ENCODE data around the gene RETREG1. TPM values are rescaled to one million over a fixed set of nuclear protein-coding genes. Genes with fewer than 3 reads are reported as not detected.

The RETREG1 gene
- total RNA-seq, 6 donors from 2014 or later: 17.6 to 50.2 (median 28.3) TPM

- WGBS, 2 donors: 84 to 91% methylated on average over 8 of the region's 8 CpGs
- Histone ChIP-seq H3K9me3 (no peaks in the 10 kb centered on the region), H3K4me1 (no peaks in the 10 kb centered on the region), H3K27me3 (no peaks in the 10 kb centered on the region), H3K4me3 (no peak overlapping the region), H3K27ac (no peak overlapping the region), H3K36me3 (no peaks in the 10 kb centered on the region)
- ATAC-seq (ENCODE audit: low FRiP score in 2 of 2): no peak
- no peak for DNase-seq
- no peak for TF ChIP-seq EP300 (IDR thresholded peaks at IDR 0.05)
- no peak for TF ChIP-seq POLR2AphosphoS5 (IDR thresholded peaks at IDR 0.05)
- TF ChIP-seq CTCF (IDR thresholded peaks at IDR 0.05): no peak
- TF ChIP-seq POLR2A (IDR thresholded peaks at IDR 0.05): no peak
Measured at GRCh38 chr5:16554110-16554509, 62.7 kb downstream of the RETREG1 start.

- DNase-seq (peak in 1 of 2 donors; percentile 70), ATAC-seq (ENCODE audit: low FRiP score in 2 of 2) (peak; percentile 77 to 84)
- no peak for TF ChIP-seq POLR2A (IDR thresholded peaks at IDR 0.05)
- peak in 5 of 6 experiments; percentile 56 to 65 (median 60) for TF ChIP-seq CTCF (IDR thresholded peaks at IDR 0.05)
- Histone ChIP-seq H3K4me3 (no peak overlapping the region), H3K27ac (no peak overlapping the region), H3K27me3 (no peaks in the 10 kb centered on the region), H3K36me3 (no peaks in the 10 kb centered on the region), H3K4me1 (no peaks in the 10 kb centered on the region), H3K9me3 (no peaks in the 10 kb centered on the region)
- WGBS, 2 donors: 38 to 45% methylated on average over 7 of the region's 7 CpGs
Measured at GRCh38 chr5:16552666-16553343, 64.0 kb downstream of the RETREG1 start.

- Histone ChIP-seq H3K9me3 (no peaks in the 10 kb centered on the region), H3K4me1 (no peaks in the 10 kb centered on the region), H3K27me3 (no peaks in the 10 kb centered on the region), H3K4me3 (no peak overlapping the region), H3K27ac (no peak overlapping the region), H3K36me3 (no peaks in the 10 kb centered on the region)
- DNase-seq (no peak), ATAC-seq (ENCODE audit: low FRiP score in 2 of 2) (no peak)
- TF ChIP-seq POLR2A (IDR thresholded peaks at IDR 0.05) (no peak), EP300 (IDR thresholded peaks at IDR 0.05) (no peak)
- WGBS, 2 donors: 81 to 82% methylated on average over 2 of the region's 2 CpGs
Measured at GRCh38 chr5:16551628-16552027, 65.2 kb downstream of the RETREG1 start.

GRCh38 chr5:16550316-16550952 is 66.4 kb downstream of the RETREG1 start:
- H3K4me1 ChIP-seq: no peaks in the 10 kb centered on the region
- H3K27me3 ChIP-seq: no peaks in the 10 kb centered on the region
- H3K9me3 ChIP-seq: no peaks in the 10 kb centered on the region
- H3K27ac ChIP-seq: no peak overlapping the region
- H3K36me3 ChIP-seq: no peaks in the 10 kb centered on the region
- no peak overlapping the region for H3K4me3 ChIP-seq
- TF ChIP-seq EP300 (IDR thresholded peaks at IDR 0.05) (no peak), POLR2AphosphoS5 (IDR thresholded peaks at IDR 0.05) (no peak), CTCF (IDR thresholded peaks at IDR 0.05) (peak; percentile 23 to 64 (median 54)), POLR2A (IDR thresholded peaks at IDR 0.05) (no peak)
- ATAC-seq (ENCODE audit: low FRiP score in 2 of 2) (peak in 1 of 2 donors; percentile 47), DNase-seq (peak in 1 of 2 donors; percentile 42)
- WGBS, 2 donors: 66 to 77% methylated on average over 7 of the region's 7 CpGs

- Histone ChIP-seq H3K36me3 (no peaks in the 10 kb centered on the region), H3K4me3 (no peak overlapping the region), H3K9me3 (no peaks in the 10 kb centered on the region), H3K27me3 (no peaks in the 10 kb centered on the region), H3K4me1 (no peaks in the 10 kb centered on the region), H3K27ac (no peak overlapping the region)
- 83 to 86% methylated on average over 5 of the region's 5 CpGs for WGBS, 2 donors
- no peak for ATAC-seq (ENCODE audit: low FRiP score in 2 of 2)
- TF ChIP-seq CTCF (IDR thresholded peaks at IDR 0.05) (no peak), POLR2AphosphoS5 (IDR thresholded peaks at IDR 0.05) (no peak), EP300 (IDR thresholded peaks at IDR 0.05) (no peak), POLR2A (IDR thresholded peaks at IDR 0.05) (no peak)
- no peak for DNase-seq
Measured at GRCh38 chr5:16549491-16550206, 67.1 kb downstream of the RETREG1 start.
